ENCODE data around the gene MAML2. TPM values are rescaled to one million over a fixed set of nuclear protein-coding genes. Genes with fewer than 3 reads are reported as not detected.
A peak's percentile ranks its signal among the peaks of the same experiment; 100 is the strongest.

Gene MAML2
- total and polyA plus RNA-seq, 4 donors: 3.8 to 41.8 (median 13.7) TPM

GRCh38 chr11:95975343-95975742 lies 367.7 kb downstream of the MAML2 start:
- Histone ChIP-seq H3K9ac (ENCODE audit: insufficient read depth in 1 of 2, low read length in 2 of 2) (no peak overlapping the region), H3K36me3 (ENCODE audit: control insufficient read depth in 4 of 4, insufficient read depth in 4 of 4, low read length in 4 of 4) (peaks cover 7 to 17% (median 13%) of the 10 kb centered on the region in 4 donors), H3K27ac (ENCODE audit: low read depth in 1 of 2, low read length in 1 of 2) (no peak overlapping the region), H3K4me3 (no peak overlapping the region), H3K9me3 (ENCODE audit: control insufficient read depth in 4 of 4, insufficient read depth in 3 of 4, low read length in 3 of 4) (no peaks in the 10 kb centered on the region), H3K4me1 (ENCODE audit: control insufficient read depth in 5 of 5, insufficient read depth in 5 of 5, low read length in 5 of 5) (peaks cover 0 to 30% (median 0%) of the 10 kb centered on the region in 5 donors), H3K27me3 (ENCODE audit: control insufficient read depth in 3 of 3, insufficient read depth in 3 of 3, low read length in 2 of 3) (no peaks in the 10 kb centered on the region)
- no peak for DNase-seq
- no peak for TF ChIP-seq CTCF (IDR thresholded peaks at IDR 0.05; ENCODE audit: control extremely low read depth, extremely low read depth)
- no peak for ATAC-seq (ENCODE audit: insufficient read depth, low FRiP score)
- WGBS, 2 donors: 76 to 96% methylated on average over 5 of the region's 5 CpGs

GRCh38 chr11:95972060-95972459 lies 370.9 kb downstream of the MAML2 start:
- ATAC-seq (ENCODE audit: insufficient read depth, low FRiP score) (no peak), DNase-seq (peak; percentile 59 to 91 (median 81))
- H3K4me1 ChIP-seq (ENCODE audit: control insufficient read depth in 5 of 5, insufficient read depth in 5 of 5, low read length in 5 of 5): peaks cover 0 to 21% (median 0%) of the 10 kb centered on the region in 5 donors
- no peaks in the 10 kb centered on the region for H3K36me3 ChIP-seq (ENCODE audit: control insufficient read depth in 4 of 4, insufficient read depth in 4 of 4, low read length in 4 of 4)
- H3K27me3 ChIP-seq (ENCODE audit: control insufficient read depth in 3 of 3, insufficient read depth in 3 of 3, low read length in 2 of 3): no peaks in the 10 kb centered on the region
- no peak overlapping the region for H3K27ac ChIP-seq (ENCODE audit: low read depth in 1 of 2, low read length in 1 of 2)
- H3K4me3 ChIP-seq: no peak overlapping the region
- no peaks in the 10 kb centered on the region for H3K9me3 ChIP-seq (ENCODE audit: control insufficient read depth in 4 of 4, insufficient read depth in 3 of 4, low read length in 3 of 4)
- H3K9ac ChIP-seq (ENCODE audit: insufficient read depth in 1 of 2, low read length in 2 of 2): no peak overlapping the region
- WGBS, 2 donors: 63 to 77% methylated on average over 2 of the region's 2 CpGs
- no peak for TF ChIP-seq CTCF (IDR thresholded peaks at IDR 0.05; ENCODE audit: control extremely low read depth, extremely low read depth)

GRCh38 chr11:95968585-95968984 lies 374.4 kb downstream of the MAML2 start:
- no peak overlapping the region for H3K27ac ChIP-seq (ENCODE audit: low read depth in 1 of 2, low read length in 1 of 2)
- H3K4me1 ChIP-seq (ENCODE audit: control insufficient read depth in 5 of 5, insufficient read depth in 5 of 5, low read length in 5 of 5): peaks cover 0 to 10% (median 0%) of the 10 kb centered on the region in 5 donors

More at GRCh38 chr11:95968585-95968984, 374.4 kb downstream of the MAML2 start:
- H3K9ac ChIP-seq (ENCODE audit: insufficient read depth in 1 of 2, low read length in 2 of 2): no peak overlapping the region
- no peak for DNase-seq
- H3K4me3 ChIP-seq: no peak overlapping the region
- H3K27me3 ChIP-seq (ENCODE audit: control insufficient read depth in 3 of 3, insufficient read depth in 3 of 3, low read length in 2 of 3): no peaks in the 10 kb centered on the region
- WGBS, 2 donors: 84 to 89% methylated on average over 1 of the region's 1 CpG
- H3K9me3 ChIP-seq (ENCODE audit: control insufficient read depth in 4 of 4, insufficient read depth in 3 of 4, low read length in 3 of 4): no peaks in the 10 kb centered on the region
- H3K36me3 ChIP-seq (ENCODE audit: control insufficient read depth in 4 of 4, insufficient read depth in 4 of 4, low read length in 4 of 4): no peaks in the 10 kb centered on the region
- TF ChIP-seq CTCF (IDR thresholded peaks at IDR 0.05; ENCODE audit: control extremely low read depth, extremely low read depth): no peak
- ATAC-seq (ENCODE audit: insufficient read depth, low FRiP score): no peak
